ENCODE results near the gene EPS15. TPM values are rescaled to one million over a fixed set of nuclear protein-coding genes. Genes with fewer than 3 reads are reported as not detected.

EPS15 gene
- total and polyA plus RNA-seq, 9 of the 15 experiments (the other 6 are each of a cell fraction or from before 2014, with no cell fraction given) = 23.1 to 69.0 (median 41.7) TPM

- no peak for DNase-seq (ENCODE audit: extremely low read depth in 1 of 4, low spot score in 3 of 4)
- no peak for FAIRE-seq
- no TSS peak for BruUV-seq (replicated peaks)
- H3K36me3 ChIP-seq (ENCODE audit: control insufficient read depth, insufficient read depth, low read length) = no peaks in the 10 kb centered on the region
- no peak overlapping the region for H3K4me3 ChIP-seq
- TF ChIP-seq EWSR1 (IDR thresholded peaks at IDR 0.05; ENCODE audit: borderline replicate concordance, low read depth, partially characterized antibody) = no peak
- peak; percentile 16; the same call in 1 of the 2 replicates for TF ChIP-seq ZBTB7A (IDR thresholded peaks at IDR 0.05; ENCODE audit: borderline replicate concordance, control insufficient read depth, low read depth, low read length)
- H2AFZ ChIP-seq (ENCODE audit: low read depth, low read length) = peak overlapping the region; percentile 53
- H3K27me3 ChIP-seq (ENCODE audit: control insufficient read depth in 2 of 2, insufficient read depth in 2 of 2, low read length in 2 of 2) = no peaks in the 10 kb centered on the region
- ChIA-PET CTCF (ENCODE audit: low intra/inter-chr PET ratio) (no interaction called here), POLR2A (no interaction called here)
- no peaks in the 10 kb centered on the region for H3K9me3 ChIP-seq (replicated peaks; ENCODE audit: control insufficient read depth, insufficient read depth, low read depth, low read length)
- no peak overlapping the region for H3K27ac ChIP-seq (ENCODE audit: extremely low read depth, low read depth, low read length)
- 62% methylated on average over 7 of the region's 7 CpGs for WGBS (ENCODE audit: insufficient coverage, low coverage, missing lambda C conversion rate)
- H3K79me2 ChIP-seq (ENCODE audit: control insufficient read depth, insufficient read depth, low read length) = no peaks in the 10 kb centered on the region
- H3K4me2 ChIP-seq (ENCODE audit: insufficient read depth, low read length) = no peak overlapping the region
- no peaks in the 10 kb centered on the region for H3K9me1 ChIP-seq (ENCODE audit: control insufficient read depth, insufficient read depth, low read length)
- H4K20me1 ChIP-seq (replicated peaks; ENCODE audit: control insufficient read depth, insufficient read depth, low read length) = no peaks in the 10 kb centered on the region
- intact Hi-C loops (cut with micrococcal nuclease) (no loop called here), in situ Hi-C loops (cut with MboI) (no loop called here)
- ATAC-seq = no peak
- H3K4me1 ChIP-seq (replicated peaks in 1 of 2; ENCODE audit: control insufficient read depth in 2 of 2, insufficient read depth in 2 of 2, low read length in 2 of 2) = peaks cover 14 to 34% of the 10 kb centered on the region in 2 experiments; a peak in 4 of 5 replicates
- peak overlapping the region in 1 of 2 experiments; percentile 70; a peak in 2 of 4 replicates for H3K9ac ChIP-seq (ENCODE audit: insufficient read depth in 1 of 2, low read depth in 2 of 2, low read length in 2 of 2)
Measured at GRCh38 chr1:51317798-51318197, 201.3 kb downstream of the EPS15 start.

GRCh38 chr1:51316846-51317120, 202.3 kb downstream of the EPS15 start:
- no peaks in the 10 kb centered on the region for H3K79me2 ChIP-seq (ENCODE audit: control insufficient read depth, insufficient read depth, low read length)
- in situ Hi-C loops (cut with MboI) = no loop called here
- no peak overlapping the region for H3K27ac ChIP-seq (ENCODE audit: extremely low read depth, low read depth, low read length)
- H3K27me3 ChIP-seq (ENCODE audit: control insufficient read depth in 2 of 2, insufficient read depth in 2 of 2, low read length in 2 of 2) = no peaks in the 10 kb centered on the region
- H3K4me1 ChIP-seq (replicated peaks in 1 of 2; ENCODE audit: control insufficient read depth in 2 of 2, insufficient read depth in 2 of 2, low read length in 2 of 2) = peaks cover 14 to 29% of the 10 kb centered on the region in 2 experiments; a peak in 4 of 5 replicates
- H3K9me1 ChIP-seq (ENCODE audit: control insufficient read depth, insufficient read depth, low read length) = no peaks in the 10 kb centered on the region
- no TSS peak for BruUV-seq (replicated peaks)
- DNase-seq (ENCODE audit: extremely low read depth in 1 of 4, low spot score in 3 of 4) (no peak), ATAC-seq (no peak), FAIRE-seq (no peak)
- intact Hi-C loops (cut with micrococcal nuclease) = no loop called here
- H3K4me3 ChIP-seq = no peak overlapping the region
- ChIA-PET CTCF (ENCODE audit: low intra/inter-chr PET ratio) (no interaction called here), POLR2A (no interaction called here)
- peak overlapping the region; percentile 15; the same call in 1 of the 2 replicates for H2AFZ ChIP-seq (ENCODE audit: low read depth, low read length)
- no peaks in the 10 kb centered on the region for H3K9me3 ChIP-seq (replicated peaks; ENCODE audit: control insufficient read depth, insufficient read depth, low read depth, low read length)
- no peak overlapping the region for H3K4me2 ChIP-seq (ENCODE audit: insufficient read depth, low read length)
- no peaks in the 10 kb centered on the region for H3K36me3 ChIP-seq (ENCODE audit: control insufficient read depth, insufficient read depth, low read length)
- no peaks in the 10 kb centered on the region for H4K20me1 ChIP-seq (replicated peaks; ENCODE audit: control insufficient read depth, insufficient read depth, low read length)
- peak overlapping the region in 1 of 2 experiments; percentile 14; a peak in 1 of 4 replicates for H3K9ac ChIP-seq (ENCODE audit: insufficient read depth in 1 of 2, low read depth in 2 of 2, low read length in 2 of 2)
- 49% methylated on average over 4 of the region's 4 CpGs for WGBS (ENCODE audit: insufficient coverage, low coverage, missing lambda C conversion rate)
- no peak for TF ChIP-seq MED1 (CRISPR knock-in tag; IDR thresholded peaks at IDR 0.05; ENCODE audit: borderline replicate concordance)
- no peak for TF ChIP-seq AFF4 (CRISPR knock-in tag; IDR thresholded peaks at IDR 0.05)
- no peak for TF ChIP-seq ZNF263 (CRISPR knock-in tag; IDR thresholded peaks at IDR 0.05; ENCODE audit: borderline replicate concordance)
- TF ChIP-seq TAF1 (IDR thresholded peaks at IDR 0.05; ENCODE audit: control insufficient read depth, extremely low read depth, insufficient read depth, low read length, severe bottlenecking) = no peak
- TF ChIP-seq THRAP3 (IDR thresholded peaks at IDR 0.05; ENCODE audit: borderline replicate concordance) = no peak
- TF ChIP-seq VEZF1 (CRISPR knock-in tag; IDR thresholded peaks at IDR 0.05) = no peak
- no peak for TF ChIP-seq E2F1 (CRISPR knock-in tag; IDR thresholded peaks at IDR 0.05)

All from K562 (cell line).